GM18951 (cell line): ENCODE data around the gene COL1A1.

Experiments
- POLR2A ChIP-seq: IDR thresholded peaks from 4 replicates; pipeline ENCODE4 v1.6.1; 2011; ENCODE audit warnings: mild to moderate bottlenecking; ENCODE audit not compliant: insufficient read length, insufficient read depth; ENCODE audit errors: extremely low read depth
- in situ Hi-C: fragments of 300-500 bp; cut with MboI; formaldehyde crosslinking; loops from one replicate; pipeline ENCODE4 v1.12.0; 2022; ENCODE audit warnings: low sequenced_read_pairs, mixed read lengths, inconsistent platforms; ENCODE audit not compliant: unreplicated experiment

Gene COL1A1

GRCh38 chr17:50210240-50211225 lies 9.1 kb upstream of the COL1A1 start:
- TF ChIP-seq POLR2A, result no peak
- in situ Hi-C loops, result no loop called here

DNA sequence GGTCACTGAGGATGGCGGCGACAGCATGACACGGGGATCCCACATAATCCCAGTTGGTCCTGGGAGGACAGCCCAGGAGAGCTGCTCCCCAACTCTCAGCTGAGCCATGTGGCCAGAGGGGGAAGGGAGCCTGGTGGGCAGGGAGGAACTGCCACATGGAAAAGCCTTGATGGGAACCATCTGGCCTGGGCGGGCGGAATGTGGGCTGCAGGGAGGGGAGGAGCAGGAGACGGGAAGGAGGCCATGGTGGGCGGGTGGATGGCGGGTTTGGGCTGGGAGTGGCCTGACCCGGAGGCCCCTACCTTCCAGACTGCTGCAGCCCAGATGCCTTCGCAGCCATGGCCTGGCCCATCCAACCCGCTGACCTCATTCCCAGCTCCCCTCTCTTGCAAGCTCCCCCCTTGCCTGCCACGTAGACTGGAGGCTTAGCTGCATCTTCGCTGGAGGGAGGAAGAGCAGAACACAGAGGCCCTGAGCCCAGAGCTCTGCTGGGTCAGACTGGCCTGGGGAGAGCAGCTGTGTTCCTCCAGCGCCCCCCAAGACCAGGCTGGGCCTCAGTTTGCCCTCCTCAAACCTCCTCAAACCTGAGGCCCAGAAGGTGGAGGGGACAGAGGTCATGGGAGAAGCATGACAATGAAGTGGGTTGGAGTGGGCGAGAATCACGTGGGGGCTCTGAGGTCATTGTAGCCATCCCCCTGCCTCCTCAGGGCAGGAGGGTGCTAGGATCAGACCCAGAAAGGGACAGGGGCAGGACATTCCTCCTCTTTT lies 8.2 kb upstream of the COL1A1 start:
- TF ChIP-seq POLR2A, result no peak
- in situ Hi-C loops, result loop anchor here (10.0 kb wide), 1 partner anchor 65 kb away; the partner anchor contains the start of gene TMEM92

- in situ Hi-C loops, result loop anchor here (10.0 kb wide), 1 partner anchor 66 kb away; the partner anchor contains the start of gene TMEM92
- no peak for TF ChIP-seq POLR2A
These were observed 7.7 kb upstream of the COL1A1 start for GRCh38 chr17:50209133-50209471.

DNA sequence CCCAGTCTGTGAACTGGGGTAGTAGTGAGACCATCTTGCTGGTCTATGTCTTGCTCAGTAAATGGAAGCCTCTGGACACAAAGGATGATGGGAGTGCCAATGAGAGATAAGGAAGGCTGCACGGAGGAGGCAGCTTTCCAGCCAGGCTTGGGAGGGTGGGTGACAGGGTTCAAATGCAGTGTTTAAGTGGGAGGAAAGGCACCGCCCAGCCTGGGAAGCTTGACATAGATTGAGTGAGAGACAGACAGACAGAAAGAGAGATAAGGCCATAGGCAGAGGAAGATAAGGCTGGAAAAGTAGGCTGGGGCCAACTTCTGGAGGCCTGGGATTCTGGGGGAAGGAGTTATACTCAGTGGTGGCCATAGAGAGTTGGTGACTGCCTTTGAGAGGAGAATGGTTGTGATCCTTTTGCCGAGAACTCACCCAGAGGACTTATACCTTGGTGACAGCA lies 7.2 kb upstream of the COL1A1 start:
- no peak for TF ChIP-seq POLR2A
- in situ Hi-C loops, result loop anchor here (10.0 kb wide), 1 partner anchor 66 kb away; the partner anchor contains the start of gene TMEM92

GRCh38 chr17:50207792-50208567 lies 6.5 kb upstream of the COL1A1 start:
- in situ Hi-C loops, result loop anchor here (10.0 kb wide), 1 partner anchor 67 kb away; the partner anchor contains the start of gene TMEM92
- no peak for TF ChIP-seq POLR2A

GRCh38 chr17:50207315-50207714 lies 5.9 kb upstream of the COL1A1 start:
- no peak for TF ChIP-seq POLR2A
- in situ Hi-C loops, result loop anchor here (10.0 kb wide), 1 partner anchor 67 kb away; the partner anchor contains the start of gene TMEM92

GRCh38 chr17:50206604-50207293 lies 5.3 kb upstream of the COL1A1 start:
- no peak for TF ChIP-seq POLR2A
- in situ Hi-C loops, result loop anchor here (10.0 kb wide), 1 partner anchor 68 kb away; the partner anchor contains the start of gene TMEM92

GRCh38 chr17:50205963-50206505 lies 4.6 kb upstream of the COL1A1 start:
- in situ Hi-C loops, result loop anchor here (10.0 kb wide), 1 partner anchor 69 kb away; the partner anchor contains the start of gene TMEM92
- TF ChIP-seq POLR2A, result no peak

- no peak for TF ChIP-seq POLR2A
- in situ Hi-C loops, result loop anchor here (10.0 kb wide), 1 partner anchor 69 kb away; the partner anchor contains the start of gene TMEM92
These were observed 3.9 kb upstream of the COL1A1 start for GRCh38 chr17:50205111-50205962.

DNA sequence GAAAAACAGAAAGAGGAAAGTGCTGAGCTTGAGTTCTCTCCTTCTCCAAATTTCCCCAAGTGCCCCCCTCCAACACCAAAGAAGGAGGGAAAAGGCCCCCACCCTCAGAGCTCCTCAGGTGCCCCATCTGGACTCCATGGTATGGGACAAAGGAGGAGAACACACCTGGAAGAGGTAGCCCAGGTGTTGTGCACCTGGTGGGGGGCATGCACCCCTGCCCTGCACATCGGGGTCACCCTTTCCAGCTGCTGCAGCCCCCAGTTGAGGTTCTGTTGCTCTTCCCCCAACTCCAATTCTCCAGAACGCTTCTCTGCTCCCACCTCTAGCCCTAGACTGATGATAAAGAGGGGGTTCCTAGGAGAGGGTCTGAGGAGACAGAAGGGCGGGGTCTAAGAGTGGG lies 3.0 kb upstream of the COL1A1 start:
- in situ Hi-C loops, result loop anchor here (10.0 kb wide), 1 partner anchor 70 kb away; the partner anchor contains the start of gene TMEM92
- TF ChIP-seq POLR2A, result no peak
